Measurements from ENCODE around the gene PKIG.

Gene PKIG

GRCh38 chr20:44662261-44662660, 79.9 kb downstream of the PKIG start:
- no peak for DNase-seq (ENCODE audit: low read depth in 2 of 2)

GRCh38 chr20:44664131-44664530, 81.8 kb downstream of the PKIG start:
- no peak for DNase-seq (ENCODE audit: low read depth in 2 of 2)

DNA sequence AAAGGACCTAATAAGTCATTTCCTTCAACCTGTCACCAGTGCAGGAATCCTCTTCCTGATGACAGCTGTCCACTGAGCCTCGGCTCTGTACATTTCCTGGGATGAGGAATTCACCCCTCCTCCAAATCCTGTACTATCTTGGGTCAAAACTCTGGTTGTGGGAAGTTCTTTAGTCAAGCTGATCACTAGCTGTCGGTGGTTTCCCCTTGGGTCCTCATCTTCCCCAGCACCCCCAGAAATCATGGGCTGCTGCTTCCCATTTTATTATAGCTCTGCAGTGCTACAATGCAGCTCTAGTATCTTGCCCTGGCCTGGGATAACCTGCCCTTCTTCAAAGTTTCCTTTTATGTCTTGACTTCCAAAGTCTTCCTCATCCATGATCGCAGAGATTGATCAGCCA, 83.7 kb downstream of the PKIG start:
- DNase-seq (ENCODE audit: low read depth in 2 of 2) = no peak
